CD4-positive, alpha-beta T cell (primary cell): ENCODE measurements around the gene VASN. TPM values are rescaled to one million over a fixed set of nuclear protein-coding genes. Genes with fewer than 3 reads are reported as not detected.

Experiments used
- ATAC-seq: fragments of 200-7000 bp; cut with Tn5 transposase; one replicate; pipeline ENCODE4 v1.10.0; 2022; ENCODE audit warnings: mild to moderate bottlenecking; ENCODE audit not compliant: poor library complexity
- CTCF ChIA-PET: fragments of 350-600 bp; sonication (Branson Sonifier 250); formaldehyde crosslinking; loops from one replicate; lab custom pipeline; 2021; ENCODE audit warnings: antibody characterized with exemption, inconsistent platforms; lab: Charles Lee
- POLR2A ChIA-PET: fragments of 350-600 bp; sonication (Branson Sonifier 250); formaldehyde crosslinking; loops from one replicate; lab custom pipeline; 2021; ENCODE audit warnings: antibody characterized with exemption, inconsistent platforms; lab: Charles Lee
- DNase-seq, 14 experiments: peaks; one replicate each; pipeline ENCODE4 v3.0.0-alpha.2; 2013 to 2020; ENCODE audit warnings: mixed read lengths in 2 of 14
- H3K27ac ChIP-seq, 2 donors: one replicate each; pipeline versions ENCODE4 v1.5.1 to v1.7.0; 2013; ENCODE audit warnings: low read length in 2 of 2, low read depth in 1 of 2, mild to moderate bottlenecking in 1 of 2
- H3K27me3 ChIP-seq, 2 experiments: 1 replicate in 1 of 2; 2 replicates in 1 of 2; pipeline versions ENCODE4 v1.6.1 to v1.7.0; 2013; ENCODE audit warnings: low read length in 2 of 2, control low read depth in 1 of 2, mild to moderate bottlenecking in 1 of 2, moderate library complexity in 1 of 2; ENCODE audit not compliant: insufficient read depth in 2 of 2, control insufficient read depth in 1 of 2
- H3K36me3 ChIP-seq: one replicate; pipeline ENCODE4 v1.6.1; 2013; ENCODE audit warnings: low read length, control low read depth; ENCODE audit not compliant: insufficient read depth
- H3K4me1 ChIP-seq: one replicate; pipeline ENCODE4 v1.6.1; 2013; ENCODE audit warnings: low read length, control low read depth; ENCODE audit not compliant: insufficient read depth
- H3K4me3 ChIP-seq: one replicate; pipeline ENCODE4 v1.5.1; 2013; ENCODE audit warnings: mild to moderate bottlenecking, low read length, moderate library complexity
- H3K9me3 ChIP-seq, 2 experiments: 1 replicate in 1 of 2; 2 replicates in 1 of 2; pipeline versions ENCODE4 v1.6.1 to v1.7.0; 2013; ENCODE audit warnings: low read length in 2 of 2, mild to moderate bottlenecking in 2 of 2, control low read depth in 1 of 2, moderate library complexity in 1 of 2; ENCODE audit not compliant: control insufficient read depth in 1 of 2, insufficient read depth in 1 of 2
- H3K27ac Mint-ChIP-seq: one replicate; pipeline ENCODE4 v1.8.0; 2020; ENCODE audit warnings: mixed read lengths
- H3K27me3 Mint-ChIP-seq: one replicate; pipeline ENCODE4 v1.8.0; 2021; ENCODE audit warnings: mixed read lengths
- H3K36me3 Mint-ChIP-seq: one replicate; pipeline ENCODE4 v1.8.0; 2021; ENCODE audit warnings: low read depth, mixed read lengths
- H3K4me1 Mint-ChIP-seq: one replicate; pipeline ENCODE4 v1.8.0; 2021; ENCODE audit warnings: low read depth, mixed read lengths
- H3K4me3 Mint-ChIP-seq: one replicate; pipeline ENCODE4 v1.8.0; 2020; ENCODE audit warnings: mild to moderate bottlenecking, mixed read lengths
- H3K9me3 Mint-ChIP-seq: one replicate; pipeline ENCODE4 v1.8.0; 2020; ENCODE audit warnings: mixed read lengths
- intact Hi-C, 2 experiments: fragments of 100-400 bp; cut with DNase I in 1 of 2; cut with micrococcal nuclease in 1 of 2; formaldehyde crosslinking; loops; one replicate each; pipeline versions ENCODE4 v1.15.1 to v1.9.0; 2023 to 2025; cut with DNase I, micrococcal nuclease
- total RNA-seq, 174 experiments: library from RNA in 2 of 174; stranded (reverse) in 2 of 174; gene quantifications; one replicate each; pipeline ENCODE4 v1.2.3 and lab custom pipeline; 2021 to 2026
- TF ChIP-seq, protein P1 (sequence below): fragments of 200-600 bp; IDR thresholded peaks from one replicate; pipeline ENCODE4 v1.8.0; 2022; ENCODE audit warnings: antibody characterized with exemption, mild to moderate bottlenecking

Gene VASN
- total RNA-seq, 2 experiments from 2014 or later = 0.70 to 0.77 TPM

DNA sequence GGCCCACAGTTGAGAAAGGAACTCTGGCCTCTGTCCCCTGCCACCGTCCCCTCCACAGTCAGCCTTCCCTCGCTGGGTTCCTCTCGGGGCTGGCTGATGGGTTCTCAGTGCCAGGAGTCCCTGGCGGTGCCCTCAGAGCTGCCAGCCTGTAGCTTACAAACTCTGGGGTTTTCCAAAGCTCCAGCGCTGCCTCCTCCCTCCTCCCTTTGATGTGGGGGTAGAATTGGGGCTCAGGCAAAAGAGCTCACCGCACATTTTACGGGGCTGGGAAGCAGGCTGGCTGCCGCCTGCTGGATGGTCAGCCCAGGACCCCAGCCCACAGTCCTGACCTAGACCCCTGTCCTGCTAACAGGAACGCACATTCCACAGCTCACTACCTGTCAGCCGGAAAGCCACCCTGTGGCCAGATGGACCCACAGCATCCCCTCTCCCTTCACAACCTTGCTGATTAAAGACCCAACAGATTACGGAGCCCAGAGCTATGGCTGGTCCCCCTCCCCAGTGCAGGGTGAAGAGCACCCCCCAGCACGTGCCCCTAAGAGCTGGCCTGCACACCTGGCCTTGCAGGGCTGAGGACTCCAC lies 6.0 kb downstream of the VASN start:
- no peaks in the 10 kb centered on the region for H3K9me3 ChIP-seq
- Mint-ChIP-seq H3K27ac (peak overlapping the region; percentile 77), H3K4me3 (peak overlapping the region; percentile 78), H3K9me3 (no peaks in the 10 kb centered on the region), H3K27me3 (no peaks in the 10 kb centered on the region), H3K4me1 (peaks cover 33% of the 10 kb centered on the region), H3K36me3 (peaks cover 55% of the 10 kb centered on the region)
- TF ChIP-seq, protein P1, sequence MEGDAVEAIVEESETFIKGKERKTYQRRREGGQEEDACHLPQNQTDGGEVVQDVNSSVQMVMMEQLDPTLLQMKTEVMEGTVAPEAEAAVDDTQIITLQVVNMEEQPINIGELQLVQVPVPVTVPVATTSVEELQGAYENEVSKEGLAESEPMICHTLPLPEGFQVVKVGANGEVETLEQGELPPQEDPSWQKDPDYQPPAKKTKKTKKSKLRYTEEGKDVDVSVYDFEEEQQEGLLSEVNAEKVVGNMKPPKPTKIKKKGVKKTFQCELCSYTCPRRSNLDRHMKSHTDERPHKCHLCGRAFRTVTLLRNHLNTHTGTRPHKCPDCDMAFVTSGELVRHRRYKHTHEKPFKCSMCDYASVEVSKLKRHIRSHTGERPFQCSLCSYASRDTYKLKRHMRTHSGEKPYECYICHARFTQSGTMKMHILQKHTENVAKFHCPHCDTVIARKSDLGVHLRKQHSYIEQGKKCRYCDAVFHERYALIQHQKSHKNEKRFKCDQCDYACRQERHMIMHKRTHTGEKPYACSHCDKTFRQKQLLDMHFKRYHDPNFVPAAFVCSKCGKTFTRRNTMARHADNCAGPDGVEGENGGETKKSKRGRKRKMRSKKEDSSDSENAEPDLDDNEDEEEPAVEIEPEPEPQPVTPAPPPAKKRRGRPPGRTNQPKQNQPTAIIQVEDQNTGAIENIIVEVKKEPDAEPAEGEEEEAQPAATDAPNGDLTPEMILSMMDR = no peak
- no peak overlapping the region for H3K27ac ChIP-seq
- peaks cover 61% of the 10 kb centered on the region for H3K4me1 ChIP-seq
- CTCF ChIA-PET = interaction anchor here (2.3 kb wide), 1 partner anchor 25 kb away, joined by 8 read pairs; no protein-coding TSS in a partner anchor
- peaks cover 57% of the 10 kb centered on the region for H3K36me3 ChIP-seq
- DNase-seq (no peak), ATAC-seq (no peak)
- H3K27me3 ChIP-seq = no peaks in the 10 kb centered on the region
- POLR2A ChIA-PET = no interaction called here
- intact Hi-C loops = no loop called here
- no peak overlapping the region for H3K4me3 ChIP-seq

DNA sequence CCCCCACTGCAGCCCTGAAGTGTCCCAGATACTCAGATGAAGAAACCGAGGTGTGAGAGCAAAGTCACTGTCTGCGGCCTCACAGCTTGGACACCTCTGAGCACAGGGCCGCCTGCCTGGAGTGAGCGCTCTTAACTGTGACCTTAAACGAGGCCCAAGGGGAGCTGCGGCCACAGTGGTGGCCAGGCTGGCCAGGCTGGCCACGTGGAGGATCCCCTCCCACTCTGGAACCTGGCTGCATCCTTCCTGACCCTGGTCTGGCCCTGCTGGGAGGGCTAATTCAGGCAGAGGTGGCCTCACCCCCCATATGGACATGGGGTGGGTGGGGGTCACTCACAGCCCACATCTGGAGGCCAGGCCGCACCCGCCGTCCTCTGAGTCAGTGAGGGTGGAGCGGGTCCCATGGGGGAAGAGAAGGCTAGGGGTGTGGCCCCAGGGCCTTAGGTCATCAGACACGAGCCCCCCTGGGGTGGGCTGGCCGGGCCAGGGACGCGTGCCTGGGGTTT lies 6.6 kb downstream of the VASN start:
- intact Hi-C loops = no loop called here
- Histone ChIP-seq H3K36me3 (peaks cover 63% of the 10 kb centered on the region), H3K9me3 (no peaks in the 10 kb centered on the region), H3K4me3 (no peak overlapping the region), H3K4me1 (peaks cover 56% of the 10 kb centered on the region), H3K27ac (no peak overlapping the region), H3K27me3 (no peaks in the 10 kb centered on the region)
- TF ChIP-seq, protein P1 = no peak
- Mint-ChIP-seq H3K36me3 (peaks cover 60% of the 10 kb centered on the region), H3K4me1 (peaks cover 27% of the 10 kb centered on the region), H3K27me3 (no peaks in the 10 kb centered on the region), H3K9me3 (no peaks in the 10 kb centered on the region), H3K4me3 (peak overlapping the region; percentile 78), H3K27ac (peak overlapping the region; percentile 77)
- ChIA-PET POLR2A (no interaction called here), CTCF (interaction anchor here (2.3 kb wide), 1 partner anchor 25 kb away, joined by 8 read pairs; no protein-coding TSS in a partner anchor)
- ATAC-seq = no peak
- no peak for DNase-seq

DNA sequence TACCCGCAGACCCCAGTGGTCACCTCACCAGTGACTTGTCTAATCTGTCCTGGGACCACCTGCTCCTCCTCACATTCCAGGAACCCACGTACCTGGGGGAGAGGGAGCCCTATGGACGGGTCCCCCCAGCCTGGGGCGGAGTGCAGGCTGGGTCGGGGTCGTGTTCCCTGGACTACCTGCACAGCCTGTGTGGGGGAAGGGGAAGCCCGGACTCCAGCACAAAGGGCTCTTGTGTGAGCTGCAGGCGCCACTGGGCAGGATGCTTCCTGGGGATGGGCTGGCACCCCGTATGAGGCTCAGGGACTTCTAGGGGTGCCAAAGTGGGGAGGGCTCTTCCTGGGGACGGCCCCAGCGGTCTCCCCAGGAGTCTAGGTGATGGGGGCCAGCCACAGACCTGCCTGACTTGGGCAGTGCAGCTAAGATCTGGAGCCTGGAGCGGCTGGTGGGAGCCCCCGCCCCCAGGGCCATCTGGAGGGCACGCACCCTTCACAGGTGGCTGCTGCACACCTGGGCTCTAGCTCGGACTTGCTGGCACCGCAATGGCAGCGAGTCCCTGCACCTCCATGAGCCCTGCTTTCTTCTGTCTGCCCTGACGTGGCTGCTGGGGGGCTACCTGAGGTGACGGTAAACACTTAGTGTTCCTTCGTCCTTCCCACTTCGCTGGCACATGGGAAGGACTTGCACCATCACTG lies 7.5 kb downstream of the VASN start:
- H3K9me3 ChIP-seq = no peaks in the 10 kb centered on the region
- ChIA-PET POLR2A (no interaction called here), CTCF (interaction anchor here (0.6 to 2.3 kb wide), 2 partner anchors 24 to 40 kb away, joined by 3 to 8 read pairs; no protein-coding TSS in a partner anchor)
- peak overlapping the region; percentile 20 for H3K4me3 Mint-ChIP-seq
- DNase-seq = no peak
- H3K27ac Mint-ChIP-seq = peak overlapping the region; percentile 73
- H3K27ac ChIP-seq = no peak overlapping the region
- H3K27me3 Mint-ChIP-seq = no peaks in the 10 kb centered on the region
- H3K4me3 ChIP-seq = no peak overlapping the region
- no peaks in the 10 kb centered on the region for H3K27me3 ChIP-seq
- peaks cover 21% of the 10 kb centered on the region for H3K4me1 Mint-ChIP-seq
- H3K4me1 ChIP-seq = peaks cover 49% of the 10 kb centered on the region
- peaks cover 68% of the 10 kb centered on the region for H3K36me3 ChIP-seq
- intact Hi-C loops = no loop called here
- no peak for ATAC-seq
- TF ChIP-seq, protein P1 = no peak
- no peaks in the 10 kb centered on the region for H3K9me3 Mint-ChIP-seq
- H3K36me3 Mint-ChIP-seq = peaks cover 65% of the 10 kb centered on the region
